ENCODE data around the gene KCNJ4. TPM values are rescaled to one million over a fixed set of nuclear protein-coding genes. Genes with fewer than 3 reads are reported as not detected.

The KCNJ4 gene
- 0.60 TPM for polyA plus RNA-seq (2013, experiment 1 of 2)
- polyA plus RNA-seq (2013, experiment 2 of 2), result 1.5 TPM

DNA sequence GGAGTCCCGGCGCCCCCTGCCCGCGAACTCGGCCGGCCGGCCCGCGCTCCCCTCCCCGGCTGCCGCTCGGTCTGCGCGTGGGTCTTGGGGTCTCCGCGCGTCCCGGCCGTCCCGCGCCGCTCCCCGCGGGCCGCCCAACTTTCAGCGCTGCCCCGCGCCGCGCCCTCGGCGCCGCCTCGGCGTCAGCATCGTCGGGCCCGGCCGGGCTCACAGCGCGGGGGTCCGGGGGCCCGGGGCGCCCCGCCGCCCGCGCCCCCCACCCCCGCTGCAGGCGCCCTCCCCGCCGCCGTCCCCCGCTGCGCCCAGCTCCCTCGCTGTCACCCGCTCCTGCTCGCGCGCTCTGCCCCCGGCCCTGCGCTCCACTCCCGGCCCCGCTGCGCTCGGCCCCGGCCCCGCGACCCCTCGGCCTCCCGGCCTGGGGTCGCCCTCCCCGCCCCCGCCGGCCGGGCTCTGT, at the start of gene KCNJ4:
Gene KCNJ4 (minus strand): TSS at position 124 of the 454 bp plus-strand sequence. CDS start 27,067 bp downstream, outside the sequence.
- no peaks in the 10 kb centered on the region for H3K36me3 ChIP-seq (ENCODE audit: insufficient read depth, low read length)
- WGBS, result under 1% methylated on average over 76 of the region's 76 CpGs
- H3K27ac ChIP-seq (ENCODE audit: low read depth, low read length), result no peak within 1 kb of the TSS
- H3K9ac ChIP-seq (ENCODE audit: low read depth, low read length), result no peak within 1 kb of the TSS; the same call in 1 of the 2 replicates
- H3K27me3 ChIP-seq (ENCODE audit: insufficient read depth, low read length), result peaks cover 78% of the 10 kb centered on the region
- H3K4me3 ChIP-seq (ENCODE audit: low read length), result peak within 1 kb of the TSS; percentile 52
- 0 out of 2 replicates have a peak, but pooled peaks cover 3% of the 10 kb centered on the region for H3K4me1 ChIP-seq (ENCODE audit: insufficient read depth, low read length)
- no peaks in the 10 kb centered on the region for H3K9me3 ChIP-seq (ENCODE audit: insufficient read depth, low read depth, low read length)

DNA sequence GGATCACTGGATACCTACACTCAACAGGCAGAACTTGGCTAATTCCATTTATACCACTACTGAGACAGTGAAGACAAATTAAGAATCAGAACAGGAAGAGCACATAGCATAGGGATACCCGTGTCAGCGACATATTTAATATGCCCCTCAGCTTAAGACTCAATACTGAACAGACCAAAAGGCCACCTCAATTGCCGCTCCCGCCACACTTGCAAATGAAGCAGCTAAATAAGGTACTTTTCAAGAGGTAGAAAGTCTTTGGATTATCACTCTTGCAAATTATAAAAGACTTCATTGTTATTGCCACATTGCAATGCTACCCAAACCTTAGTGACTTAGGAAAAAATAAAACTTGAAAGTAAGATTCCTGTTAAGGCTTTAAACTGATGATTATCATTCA, 48.0 kb upstream of the KCNJ4 start:
- Histone ChIP-seq H3K4me3 (ENCODE audit: low read length) (peak overlapping the region; percentile 95), H3K4me1 (ENCODE audit: insufficient read depth, low read length) (peaks cover 24% of the 10 kb centered on the region), H3K27me3 (ENCODE audit: insufficient read depth, low read length) (no peaks in the 10 kb centered on the region), H3K36me3 (ENCODE audit: insufficient read depth, low read length) (peaks cover 66% of the 10 kb centered on the region), H3K9me3 (ENCODE audit: insufficient read depth, low read depth, low read length) (no peaks in the 10 kb centered on the region), H3K27ac (ENCODE audit: low read depth, low read length) (no peak overlapping the region), H3K9ac (ENCODE audit: low read depth, low read length) (peak overlapping the region; percentile 100)
- 90% methylated on average over 4 of the region's 4 CpGs for WGBS

DNA sequence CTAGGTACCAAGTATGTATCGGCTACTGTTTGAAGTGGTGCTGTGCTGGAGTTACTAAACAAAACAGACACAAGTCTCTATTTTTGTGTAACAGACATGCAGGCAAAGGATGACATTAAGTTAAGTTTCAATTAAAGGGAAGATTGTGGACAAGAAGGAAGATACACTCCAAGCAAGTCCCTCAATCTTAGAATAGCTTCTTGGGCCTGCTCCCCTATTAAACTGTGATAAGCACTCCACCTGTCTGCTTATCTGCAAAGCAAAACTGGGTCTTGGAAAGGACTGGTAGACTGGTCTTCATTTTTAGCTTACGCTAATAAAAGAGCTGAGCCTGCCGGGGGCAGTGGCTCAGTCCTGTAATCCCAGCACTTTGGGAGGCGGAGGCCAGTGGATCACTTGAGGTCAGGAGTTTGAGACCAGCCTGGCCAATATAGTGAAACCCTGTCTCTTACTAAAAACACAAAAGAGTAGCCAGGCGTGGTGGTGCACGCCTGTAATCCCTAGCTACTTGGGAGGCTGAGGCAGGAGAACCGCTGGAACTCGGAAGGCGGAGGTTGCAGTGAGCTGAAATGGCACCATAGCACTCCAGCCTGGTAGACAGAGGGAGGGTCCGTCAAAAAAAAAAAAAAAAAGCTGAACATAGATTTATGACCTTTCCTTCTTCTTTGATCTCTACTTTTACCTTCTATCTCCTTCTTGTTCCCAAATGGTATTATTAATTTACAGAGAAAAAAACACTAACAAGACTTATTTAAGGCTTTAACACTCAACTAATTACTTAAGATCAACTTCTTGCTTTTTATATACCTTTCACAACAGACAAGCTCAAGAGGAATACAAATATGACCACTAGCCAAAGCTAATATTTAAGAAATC, 47.0 kb upstream of the KCNJ4 start:
- Histone ChIP-seq H3K27ac (ENCODE audit: low read depth, low read length) (no peak overlapping the region), H3K36me3 (ENCODE audit: insufficient read depth, low read length) (peaks cover 76% of the 10 kb centered on the region), H3K4me3 (ENCODE audit: low read length) (peak overlapping the region; percentile 95), H3K9me3 (ENCODE audit: insufficient read depth, low read depth, low read length) (no peaks in the 10 kb centered on the region), H3K4me1 (ENCODE audit: insufficient read depth, low read length) (peaks cover 24% of the 10 kb centered on the region), H3K9ac (ENCODE audit: low read depth, low read length) (no peak overlapping the region), H3K27me3 (ENCODE audit: insufficient read depth, low read length) (no peaks in the 10 kb centered on the region)
- WGBS, result 95% methylated on average over 10 of the region's 10 CpGs

DNA sequence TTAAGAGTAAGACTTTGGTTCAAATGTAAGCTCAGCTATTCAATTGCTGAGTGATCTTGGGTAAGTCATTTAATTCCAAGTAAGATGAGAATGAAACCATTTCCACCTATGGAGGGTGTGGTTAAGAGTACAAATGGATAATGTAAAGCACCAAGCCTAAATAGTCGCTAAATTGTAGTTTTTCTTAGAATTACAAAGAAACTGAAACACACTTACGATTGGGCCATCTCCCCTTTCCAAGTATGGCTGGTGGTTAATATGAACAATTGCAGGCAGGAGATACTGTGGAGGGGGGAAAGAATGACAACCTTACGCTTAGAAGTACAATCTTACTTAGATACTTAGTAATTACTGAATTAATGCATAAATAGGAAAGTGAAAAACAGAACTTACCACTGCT, 42.9 kb upstream of the KCNJ4 start:
- Histone ChIP-seq H3K36me3 (ENCODE audit: insufficient read depth, low read length) (peaks cover 97% of the 10 kb centered on the region), H3K27me3 (ENCODE audit: insufficient read depth, low read length) (no peaks in the 10 kb centered on the region), H3K4me3 (ENCODE audit: low read length) (no peak overlapping the region), H3K4me1 (ENCODE audit: insufficient read depth, low read length) (peaks cover 11% of the 10 kb centered on the region), H3K9ac (ENCODE audit: low read depth, low read length) (no peak overlapping the region), H3K27ac (ENCODE audit: low read depth, low read length) (no peak overlapping the region), H3K9me3 (ENCODE audit: insufficient read depth, low read depth, low read length) (no peaks in the 10 kb centered on the region)
- 100% methylated on average over 2 of the region's 3 CpGs for WGBS

DNA sequence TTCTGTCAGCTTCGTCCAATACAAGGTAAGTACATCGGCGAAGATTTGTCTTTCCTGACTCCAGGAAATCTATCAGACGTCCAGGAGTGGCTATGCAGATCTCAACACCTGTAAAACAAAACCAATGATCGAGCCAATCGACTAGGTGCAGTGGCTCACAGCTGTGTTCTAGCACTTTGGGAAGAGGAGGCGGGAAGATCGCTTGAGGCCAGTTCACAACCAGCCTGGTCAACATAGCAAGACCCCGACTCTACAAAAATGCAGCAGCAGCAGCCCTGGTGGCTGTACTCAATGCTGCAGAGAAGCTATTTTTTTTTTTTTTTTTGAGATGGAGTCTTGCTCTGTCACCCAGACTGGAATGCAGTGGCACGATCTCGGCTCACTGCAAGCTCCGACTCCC, 39.9 kb upstream of the KCNJ4 start:
- 96% methylated on average over 12 of the region's 12 CpGs for WGBS
- Histone ChIP-seq H3K4me3 (ENCODE audit: low read length) (no peak overlapping the region), H3K27ac (ENCODE audit: low read depth, low read length) (no peak overlapping the region), H3K4me1 (ENCODE audit: insufficient read depth, low read length) (peaks cover 18% of the 10 kb centered on the region; the same call in 1 of the 2 replicates), H3K9ac (ENCODE audit: low read depth, low read length) (no peak overlapping the region), H3K36me3 (ENCODE audit: insufficient read depth, low read length) (peaks cover 98% of the 10 kb centered on the region), H3K27me3 (ENCODE audit: insufficient read depth, low read length) (no peaks in the 10 kb centered on the region), H3K9me3 (ENCODE audit: insufficient read depth, low read depth, low read length) (no peaks in the 10 kb centered on the region)

DNA sequence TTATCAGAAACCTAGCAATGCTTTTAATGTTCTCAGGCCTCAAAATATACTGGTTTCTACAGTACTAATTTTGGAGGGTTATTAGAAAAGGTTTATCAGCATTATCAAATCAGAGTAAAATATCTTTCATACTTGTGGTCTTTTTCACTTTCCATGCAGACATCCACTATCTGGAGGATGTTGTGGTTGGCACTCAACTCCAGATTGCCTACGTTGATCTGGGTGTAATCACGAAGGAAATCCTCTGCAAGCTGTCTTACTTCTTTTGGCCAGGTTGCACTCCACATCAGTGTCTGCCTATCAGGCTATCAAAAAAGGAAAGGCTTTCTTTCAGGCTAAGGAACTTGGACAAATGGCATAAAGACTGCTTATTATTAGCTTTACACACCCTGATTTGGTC, 39.5 kb upstream of the KCNJ4 start:
- Histone ChIP-seq H3K4me1 (ENCODE audit: insufficient read depth, low read length) (peaks cover 22% of the 10 kb centered on the region; the same call in 1 of the 2 replicates), H3K27me3 (ENCODE audit: insufficient read depth, low read length) (no peaks in the 10 kb centered on the region), H3K9me3 (ENCODE audit: insufficient read depth, low read depth, low read length) (no peaks in the 10 kb centered on the region), H3K36me3 (ENCODE audit: insufficient read depth, low read length) (peaks cover 98% of the 10 kb centered on the region), H3K27ac (ENCODE audit: low read depth, low read length) (no peak overlapping the region), H3K4me3 (ENCODE audit: low read length) (no peak overlapping the region), H3K9ac (ENCODE audit: low read depth, low read length) (no peak overlapping the region)
- 94% methylated on average over 2 of the region's 2 CpGs for WGBS

DNA sequence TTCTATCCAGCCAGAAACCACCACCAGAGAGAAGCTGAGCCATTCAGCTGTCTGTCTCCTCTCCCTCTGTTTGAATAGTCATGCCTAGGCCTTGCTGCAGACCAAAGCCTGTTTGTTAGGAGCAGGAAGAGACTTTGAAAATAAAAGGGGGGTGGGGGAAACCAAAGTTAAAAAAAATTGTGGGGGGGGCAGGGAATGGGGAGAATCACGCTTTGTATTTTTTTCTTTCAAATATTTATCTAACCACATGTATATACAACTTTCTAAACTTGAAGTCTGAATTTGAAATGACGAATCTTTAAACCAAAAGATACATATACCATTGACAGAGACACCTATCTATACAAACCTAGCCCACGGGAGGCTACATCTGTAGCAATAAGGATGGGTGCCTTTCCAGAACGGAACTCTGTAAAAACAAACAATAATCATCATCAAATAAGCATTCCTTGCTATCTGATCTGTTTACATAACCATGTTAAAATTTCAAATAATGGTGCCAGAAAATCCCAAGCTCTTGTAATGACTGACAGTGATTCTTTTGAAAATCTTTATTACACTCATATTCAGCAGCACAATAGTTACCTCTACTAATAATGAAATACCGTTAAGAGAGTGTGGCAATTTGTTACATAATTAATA, 36.8 kb upstream of the KCNJ4 start:
- Histone ChIP-seq H3K9me3 (ENCODE audit: insufficient read depth, low read depth, low read length) (no peaks in the 10 kb centered on the region), H3K27me3 (ENCODE audit: insufficient read depth, low read length) (no peaks in the 10 kb centered on the region), H3K4me1 (ENCODE audit: insufficient read depth, low read length) (peaks cover 23% of the 10 kb centered on the region; the same call in 1 of the 2 replicates), H3K4me3 (ENCODE audit: low read length) (no peak overlapping the region), H3K27ac (ENCODE audit: low read depth, low read length) (no peak overlapping the region), H3K9ac (ENCODE audit: low read depth, low read length) (no peak overlapping the region), H3K36me3 (ENCODE audit: insufficient read depth, low read length) (peaks cover 97% of the 10 kb centered on the region)
- WGBS, result 92% methylated on average over 3 of the region's 5 CpGs

DNA sequence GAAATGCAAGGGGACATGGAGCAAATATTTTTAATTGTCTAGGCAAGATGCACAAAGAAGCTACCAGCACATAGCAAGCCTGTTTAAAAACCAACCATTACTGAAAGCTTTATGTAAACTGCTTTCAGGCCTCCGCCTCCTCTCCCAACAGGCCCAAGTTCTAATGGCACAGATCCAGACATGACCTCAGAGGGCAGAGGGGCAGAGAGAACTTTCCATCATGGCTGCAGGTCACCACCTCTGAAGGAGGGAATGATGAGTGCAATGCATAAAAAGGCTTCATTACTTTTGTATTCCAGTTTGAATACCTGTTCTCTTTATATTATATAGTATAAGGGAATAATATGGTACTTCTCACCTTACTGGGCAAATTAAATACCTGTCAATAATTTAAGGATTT, 35.9 kb upstream of the KCNJ4 start:
- peaks cover 23% of the 10 kb centered on the region; the same call in 1 of the 2 replicates for H3K4me1 ChIP-seq (ENCODE audit: insufficient read depth, low read length)
- no peaks in the 10 kb centered on the region for H3K27me3 ChIP-seq (ENCODE audit: insufficient read depth, low read length)
- H3K27ac ChIP-seq (ENCODE audit: low read depth, low read length), result peak overlapping the region; percentile 6
- H3K36me3 ChIP-seq (ENCODE audit: insufficient read depth, low read length), result peaks cover 97% of the 10 kb centered on the region
- WGBS, result 88% methylated on average over 1 of the region's 1 CpG
- no peak overlapping the region for H3K4me3 ChIP-seq (ENCODE audit: low read length)
- no peaks in the 10 kb centered on the region for H3K9me3 ChIP-seq (ENCODE audit: insufficient read depth, low read depth, low read length)
- H3K9ac ChIP-seq (ENCODE audit: low read depth, low read length), result no peak overlapping the region

DNA sequence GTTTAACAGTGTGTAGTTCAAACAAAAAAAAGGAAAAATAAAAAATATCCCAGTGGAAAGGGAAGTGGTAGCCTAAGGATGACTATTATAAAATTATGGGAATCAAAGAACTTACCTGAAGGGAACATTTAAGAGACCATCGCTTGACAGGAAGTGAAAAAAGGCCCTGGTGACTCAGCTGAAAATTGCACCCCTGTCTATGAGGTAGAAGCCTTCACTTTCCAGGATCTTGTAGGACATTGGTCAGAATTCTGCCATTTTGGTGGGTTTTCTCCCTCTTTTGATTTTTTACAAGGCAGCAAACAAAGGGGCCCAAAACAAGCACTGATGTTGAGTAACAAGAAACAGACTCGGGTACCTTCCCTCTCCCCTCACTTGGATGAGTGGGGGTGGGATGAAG, 35.5 kb upstream of the KCNJ4 start:
- H3K9ac ChIP-seq (ENCODE audit: low read depth, low read length), result no peak overlapping the region
- peaks cover 23% of the 10 kb centered on the region; the same call in 1 of the 2 replicates for H3K4me1 ChIP-seq (ENCODE audit: insufficient read depth, low read length)
- peak overlapping the region; percentile 6 for H3K27ac ChIP-seq (ENCODE audit: low read depth, low read length)
- no peak overlapping the region for H3K4me3 ChIP-seq (ENCODE audit: low read length)
- H3K9me3 ChIP-seq (ENCODE audit: insufficient read depth, low read depth, low read length), result no peaks in the 10 kb centered on the region
- WGBS, result 97% methylated on average over 2 of the region's 2 CpGs
- no peaks in the 10 kb centered on the region for H3K27me3 ChIP-seq (ENCODE audit: insufficient read depth, low read length)
- H3K36me3 ChIP-seq (ENCODE audit: insufficient read depth, low read length), result peaks cover 97% of the 10 kb centered on the region

DNA sequence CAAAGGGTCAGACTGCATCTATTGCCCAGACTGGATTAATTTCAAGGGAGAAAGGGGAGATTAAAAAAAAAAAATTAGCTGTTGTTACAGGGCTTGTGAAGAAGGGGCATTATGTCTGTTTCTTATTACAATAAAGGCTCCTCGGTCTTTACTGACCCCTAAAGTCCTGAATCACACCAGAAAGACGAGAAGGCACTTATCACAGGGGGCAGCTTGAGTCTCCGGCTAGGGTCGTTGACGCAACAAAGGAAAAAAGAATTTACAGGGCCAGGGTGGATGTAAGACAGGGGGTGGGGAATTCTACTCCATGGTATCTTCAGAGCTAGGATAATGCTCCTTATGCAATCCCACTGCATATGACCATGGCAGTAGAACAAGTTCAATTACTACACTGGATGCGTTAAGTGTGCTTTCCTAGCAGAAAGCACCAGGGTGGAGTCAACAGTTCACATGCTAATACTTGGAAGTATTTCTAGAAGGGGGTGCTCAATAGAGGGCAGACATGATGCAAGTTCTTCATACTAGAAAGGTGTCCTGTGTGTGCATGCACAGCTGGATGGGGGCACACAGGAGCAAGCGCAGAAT, 34.7 kb upstream of the KCNJ4 start:
- Histone ChIP-seq H3K36me3 (ENCODE audit: insufficient read depth, low read length) (peaks cover 98% of the 10 kb centered on the region), H3K27ac (ENCODE audit: low read depth, low read length) (peak overlapping the region; percentile 6), H3K4me1 (ENCODE audit: insufficient read depth, low read length) (peaks cover 23% of the 10 kb centered on the region), H3K9me3 (ENCODE audit: insufficient read depth, low read depth, low read length) (no peaks in the 10 kb centered on the region), H3K27me3 (ENCODE audit: insufficient read depth, low read length) (no peaks in the 10 kb centered on the region), H3K9ac (ENCODE audit: low read depth, low read length) (no peak overlapping the region), H3K4me3 (ENCODE audit: low read length) (no peak overlapping the region)
- WGBS, result 89% methylated on average over 7 of the region's 7 CpGs

DNA sequence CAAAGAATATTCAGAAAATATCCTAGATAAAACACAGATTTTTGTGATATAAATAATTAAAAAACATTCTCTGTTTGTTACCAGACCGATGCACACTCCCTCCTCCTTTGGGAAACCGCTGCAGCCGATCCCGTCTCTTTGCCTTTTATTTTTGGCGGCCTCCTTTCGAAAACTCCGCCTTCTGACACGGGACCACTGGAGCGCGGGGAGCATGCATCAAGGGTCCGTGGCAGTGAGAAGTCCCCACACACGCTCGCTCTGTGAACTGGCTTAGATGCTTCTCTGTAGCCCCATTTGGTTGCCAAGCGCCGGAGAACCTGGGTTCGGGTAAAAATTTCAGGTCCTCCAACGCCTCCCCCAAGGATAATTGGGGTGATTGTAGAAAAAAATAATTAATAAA, 34.1 kb upstream of the KCNJ4 start:
- H3K4me1 ChIP-seq (ENCODE audit: insufficient read depth, low read length), result peaks cover 23% of the 10 kb centered on the region
- H3K27ac ChIP-seq (ENCODE audit: low read depth, low read length), result no peak overlapping the region
- WGBS, result 96% methylated on average over 16 of the region's 17 CpGs
- H3K9ac ChIP-seq (ENCODE audit: low read depth, low read length), result no peak overlapping the region
- no peak overlapping the region for H3K4me3 ChIP-seq (ENCODE audit: low read length)
- peaks cover 98% of the 10 kb centered on the region for H3K36me3 ChIP-seq (ENCODE audit: insufficient read depth, low read length)
- H3K27me3 ChIP-seq (ENCODE audit: insufficient read depth, low read length), result no peaks in the 10 kb centered on the region
- H3K9me3 ChIP-seq (ENCODE audit: insufficient read depth, low read depth, low read length), result no peaks in the 10 kb centered on the region
